GM18870 (cell line): Measurements from ENCODE around the gene NLGN2.

Experiments
- ATAC-seq: cut with Tn5 transposase; IDR thresholded peaks from one replicate; pipeline ENCODE4 v1.9.1; 2021; ENCODE audit warnings: moderate library complexity; ENCODE audit not compliant: unreplicated experiment

NLGN2 gene

DNA sequence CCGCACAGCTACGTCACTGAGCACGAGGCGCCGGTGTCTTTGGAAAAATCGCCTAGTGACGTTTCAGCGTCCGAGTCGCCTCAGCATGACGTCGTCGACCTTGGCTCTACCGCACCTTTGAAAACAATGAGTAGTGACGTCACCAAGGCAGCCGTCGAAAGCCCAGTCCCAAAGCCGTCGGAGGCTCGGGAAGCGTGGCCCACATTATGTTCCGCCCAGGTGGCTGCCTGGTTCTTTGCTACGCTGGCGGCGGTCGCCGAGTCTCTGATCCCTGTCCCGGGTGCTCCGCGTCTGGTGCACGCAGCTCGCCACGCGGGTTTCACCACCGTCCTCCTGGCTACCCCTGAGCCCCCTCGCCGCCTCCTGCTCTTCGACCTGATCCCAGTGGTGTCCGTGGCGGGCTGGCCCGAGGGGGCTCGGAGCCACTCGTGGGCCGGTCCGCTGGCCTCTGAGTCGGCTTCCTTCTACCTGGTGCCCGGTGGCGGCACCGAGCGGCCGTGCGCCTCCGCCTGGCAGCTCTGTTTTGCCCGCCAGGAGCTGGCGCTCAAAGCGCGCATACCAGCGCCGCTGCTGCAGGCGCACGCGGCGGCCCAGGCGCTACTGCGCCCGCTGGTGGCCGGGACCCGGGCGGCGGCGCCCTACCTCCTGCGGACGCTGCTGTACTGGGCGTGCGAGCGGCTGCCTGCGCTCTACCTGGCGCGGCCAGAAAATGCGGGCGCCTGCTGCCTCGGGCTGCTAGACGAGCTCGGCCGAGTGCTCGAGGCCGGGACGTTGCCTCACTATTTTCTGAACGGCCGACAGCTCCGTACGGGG, 29.1 kb downstream of the NLGN2 start:
- ATAC-seq: no peak

DNA sequence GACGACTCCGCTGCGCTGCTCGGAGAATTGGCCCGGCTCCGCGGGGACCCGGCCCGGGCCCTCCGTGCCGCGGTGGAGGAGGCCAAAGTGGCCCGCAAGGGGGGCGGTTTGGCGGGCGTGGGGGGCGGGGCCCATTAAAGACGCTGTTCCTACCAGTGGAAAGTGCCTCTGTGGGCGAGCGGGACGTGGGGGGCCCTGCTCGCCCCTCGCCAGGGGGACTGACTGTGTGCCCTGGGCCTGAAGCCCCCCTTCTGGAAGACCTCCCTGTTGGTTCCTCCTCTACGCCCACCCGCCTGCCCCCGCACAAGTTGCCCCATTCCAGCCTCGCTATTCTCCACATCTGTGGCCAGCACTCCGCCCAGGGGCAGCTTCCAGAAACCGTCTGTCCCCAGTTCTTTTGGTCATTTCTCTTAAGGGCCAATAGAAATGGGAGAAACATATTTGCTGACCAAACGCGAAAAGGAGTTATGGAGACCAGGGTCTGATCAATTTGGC, 29.8 kb downstream of the NLGN2 start:
- ATAC-seq: no peak

GRCh38 chr17:7437950-7438614, 30.4 kb downstream of the NLGN2 start:
- ATAC-seq: no peak

GRCh38 chr17:7438656-7439460, 31.2 kb downstream of the NLGN2 start:
- no peak for ATAC-seq

DNA sequence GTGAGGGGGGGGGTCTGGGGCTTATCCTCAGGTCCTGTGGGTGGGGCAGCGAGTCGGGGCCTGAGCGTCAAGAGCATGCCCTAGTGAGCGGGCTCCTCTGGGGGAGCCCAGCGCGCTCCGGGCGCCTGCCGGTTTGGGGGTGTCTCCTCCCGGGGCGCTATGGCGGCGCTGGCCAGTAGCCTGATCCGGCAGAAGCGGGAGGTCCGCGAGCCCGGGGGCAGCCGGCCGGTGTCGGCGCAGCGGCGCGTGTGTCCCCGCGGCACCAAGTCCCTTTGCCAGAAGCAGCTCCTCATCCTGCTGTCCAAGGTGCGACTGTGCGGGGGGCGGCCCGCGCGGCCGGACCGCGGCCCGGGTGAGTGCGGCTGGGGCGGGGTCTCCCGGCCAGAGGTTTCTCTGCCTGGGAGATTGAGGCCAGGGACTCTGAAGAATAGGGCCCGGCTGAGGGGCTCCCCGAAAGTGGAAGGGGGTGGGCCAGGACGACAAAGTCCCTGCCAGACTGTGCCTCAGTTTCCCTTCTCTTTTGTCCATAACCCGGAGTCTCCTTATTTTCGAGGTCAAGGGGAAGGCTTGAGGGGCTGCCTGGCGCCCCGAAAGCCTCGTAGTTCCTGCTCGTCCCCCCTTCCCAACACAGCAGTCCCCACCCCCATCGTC, 31.9 kb downstream of the NLGN2 start, which contains the start of gene FGF11:
FGF11 (plus strand) TSS at position 51 of the 651 bp plus-strand sequence; CDS start at position 160, 109 bp downstream.
- ATAC-seq: no peak

DNA sequence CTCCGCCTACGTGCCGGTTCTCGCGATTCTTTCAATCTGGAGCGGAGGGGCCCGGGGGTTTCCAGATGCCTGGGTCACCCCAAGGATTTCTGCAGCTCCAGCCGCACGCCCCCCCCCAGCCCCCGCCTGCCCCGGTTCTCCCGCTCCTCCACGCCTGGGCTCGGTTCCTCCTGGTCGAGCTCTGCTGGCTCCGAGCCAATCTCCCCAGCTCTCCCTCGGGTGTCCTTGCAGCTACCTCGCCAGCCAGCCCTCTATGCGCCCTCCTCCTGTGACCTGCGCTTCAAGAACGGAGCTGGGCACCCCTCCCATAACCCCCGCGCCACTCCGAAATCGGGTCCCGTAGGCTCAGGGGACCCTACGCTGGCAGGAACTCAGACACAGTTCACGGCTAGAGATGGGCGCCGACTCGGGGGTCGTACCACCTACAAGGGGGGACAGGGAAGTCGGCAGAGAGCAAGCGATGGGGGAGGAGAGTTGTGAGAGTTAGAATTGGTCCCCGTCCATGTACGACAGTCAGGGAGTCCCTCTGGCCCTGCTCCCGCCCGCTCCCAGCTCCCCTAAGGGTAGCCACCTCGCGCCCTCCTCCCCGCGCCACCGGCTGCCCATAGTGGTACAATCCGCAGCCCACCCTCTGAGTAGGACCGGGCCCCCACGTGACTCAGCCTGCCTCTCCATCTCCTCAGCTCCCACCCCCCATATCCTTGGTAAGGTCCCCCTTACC, 32.6 kb downstream of the NLGN2 start:
- ATAC-seq: no peak

DNA sequence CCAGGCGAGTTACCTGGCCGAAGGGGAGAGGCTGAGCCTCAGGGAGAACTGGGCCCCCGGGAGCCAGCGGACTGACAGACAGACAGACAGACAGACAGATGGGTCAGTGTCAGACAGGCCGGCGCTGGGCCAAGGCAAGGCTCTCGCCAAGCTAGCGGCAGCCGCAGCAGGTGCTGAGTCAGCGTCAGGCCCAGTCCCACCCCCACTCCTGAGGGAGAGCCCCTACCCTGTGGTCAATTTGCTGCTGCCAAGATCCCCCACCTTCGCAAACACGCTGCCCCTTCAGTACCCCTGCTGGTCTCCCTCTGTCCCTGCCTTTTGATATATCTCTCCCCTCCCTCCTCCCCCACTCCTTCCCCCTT, 33.2 kb downstream of the NLGN2 start:
- no peak for ATAC-seq

DNA sequence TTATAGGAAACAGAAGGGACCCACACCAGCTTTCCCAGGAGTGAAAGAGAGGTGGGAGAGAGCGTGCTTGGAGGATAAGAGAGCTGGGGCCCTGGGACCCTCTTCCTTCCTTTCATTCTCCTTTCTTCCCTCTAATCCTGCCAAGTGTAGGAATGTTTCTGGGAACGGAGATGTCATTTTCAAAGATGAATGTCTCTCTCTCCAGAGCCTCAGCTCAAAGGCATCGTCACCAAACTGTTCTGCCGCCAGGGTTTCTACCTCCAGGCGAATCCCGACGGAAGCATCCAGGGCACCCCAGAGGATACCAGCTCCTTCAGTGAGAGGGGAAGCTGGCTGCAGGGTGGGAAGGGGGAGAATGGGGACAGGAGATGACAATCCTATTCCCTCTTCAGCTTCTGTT, 33.6 kb downstream of the NLGN2 start:
- ATAC-seq: no peak

GRCh38 chr17:7442142-7442541, 34.5 kb downstream of the NLGN2 start:
- ATAC-seq: no peak

DNA sequence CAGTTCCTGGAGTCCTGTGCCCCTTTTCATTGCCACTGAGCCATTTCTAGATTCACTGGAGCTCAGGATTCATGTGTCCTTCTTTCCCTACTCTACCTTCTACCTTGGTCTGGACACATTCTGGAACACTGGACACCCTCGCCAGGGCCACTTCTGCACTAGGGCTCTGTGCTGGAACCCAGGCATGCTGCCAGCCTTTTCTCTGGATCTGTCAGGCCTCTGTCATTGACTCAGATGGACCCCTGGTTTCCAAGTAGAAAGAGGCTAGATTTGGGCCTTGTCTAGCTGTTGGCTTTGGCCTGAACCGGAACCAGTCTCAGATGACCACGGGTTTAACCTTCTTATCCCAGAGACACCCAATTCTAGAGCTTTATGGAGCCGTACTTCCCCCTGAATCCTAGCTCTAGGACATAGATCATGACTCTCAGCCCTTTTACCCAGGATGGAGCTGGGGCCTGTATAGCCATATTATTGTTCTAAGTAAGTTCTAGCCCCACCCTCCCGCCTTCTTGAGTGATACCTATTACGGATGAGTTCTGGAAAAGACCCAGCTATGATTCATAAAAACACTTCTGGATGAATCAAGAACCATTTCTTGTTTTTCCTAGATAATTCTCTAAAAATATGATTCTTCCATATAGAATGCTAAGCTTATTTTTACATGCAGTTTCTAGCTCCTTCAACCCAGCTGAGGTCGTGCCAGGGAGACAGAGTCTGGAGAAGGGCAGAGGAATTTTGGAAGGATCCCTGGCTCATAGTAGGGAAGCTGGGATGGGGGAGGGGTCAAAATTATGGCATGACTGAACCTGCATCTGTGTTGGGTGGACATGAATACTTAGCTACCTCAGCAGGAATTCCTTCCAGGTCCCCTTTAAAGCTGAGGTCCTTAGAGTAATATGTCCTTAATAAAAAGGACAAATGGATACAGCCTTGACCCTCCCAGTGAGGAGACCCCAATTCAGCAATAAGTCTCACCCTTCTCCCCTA, 36.1 kb downstream of the NLGN2 start:
- no peak for ATAC-seq

GRCh38 chr17:7444682-7445618, 37.3 kb downstream of the NLGN2 start, which contains the start of gene CHRNB1:
CHRNB1 (plus strand) TSS chr17:7445061; CDS start chr17:7445128, 67 bp downstream.
- ATAC-seq: no peak

GRCh38 chr17:7445619-7445968, 37.9 kb downstream of the NLGN2 start:
- no peak for ATAC-seq

DNA sequence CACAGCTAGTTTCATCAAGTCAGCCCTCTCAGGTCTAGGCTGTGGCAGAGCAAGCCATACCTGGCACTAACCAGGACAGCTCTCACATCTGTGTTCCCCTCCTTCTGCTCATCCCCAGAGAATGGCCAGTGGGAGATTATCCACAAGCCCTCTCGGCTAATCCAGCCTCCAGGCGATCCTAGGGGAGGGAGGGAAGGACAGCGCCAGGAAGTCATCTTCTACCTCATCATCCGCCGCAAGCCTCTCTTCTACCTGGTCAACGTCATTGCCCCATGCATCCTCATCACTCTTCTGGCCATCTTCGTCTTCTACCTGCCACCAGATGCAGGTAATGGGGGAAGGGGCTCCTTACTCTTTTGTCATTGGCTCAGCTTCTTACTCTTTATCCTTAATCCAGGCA, 40.8 kb downstream of the NLGN2 start:
- no peak for ATAC-seq

DNA sequence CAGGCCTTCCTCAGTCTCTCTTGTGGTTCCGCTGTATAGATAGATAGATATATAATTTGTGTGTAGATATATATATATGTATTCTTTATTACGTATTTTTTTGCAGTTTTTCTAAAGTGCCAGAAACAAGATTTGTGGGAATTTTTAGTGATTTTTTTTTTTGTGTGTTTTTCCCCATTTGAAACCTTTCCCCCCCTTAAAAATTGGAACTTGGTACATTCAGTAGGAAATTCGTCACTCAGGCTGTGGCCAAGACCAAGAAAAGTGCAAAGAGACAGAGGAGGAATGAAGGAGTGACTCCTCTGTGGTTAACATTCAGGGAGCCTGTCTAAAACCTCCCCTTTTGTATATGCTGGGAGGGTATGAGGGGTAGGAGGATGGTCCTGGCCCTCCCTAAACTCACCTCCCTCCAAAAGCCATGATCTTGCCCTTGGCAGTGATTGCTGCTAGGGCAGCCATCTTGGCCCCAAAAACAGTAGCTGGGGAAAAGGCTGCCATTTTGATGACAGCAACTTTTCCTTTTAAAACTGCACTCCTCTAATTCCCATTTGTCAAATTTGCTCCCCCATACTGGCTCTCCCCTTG, 52.4 kb downstream of the NLGN2 start:
- ATAC-seq: no peak

- ATAC-seq: no peak
Measured at GRCh38 chr17:7460850-7461660, 53.4 kb downstream of the NLGN2 start.

- ATAC-seq: no peak
Measured at GRCh38 chr17:7462474-7463371, 55.1 kb downstream of the NLGN2 start.
